Inflammatory macrophage (primary cell): ENCODE measurements around the gene CDC25B.
"Not testable (repeated sequence)": the region's sequence is repeated elsewhere in the genome, so short reads cannot be mapped to it uniquely, and the experiment has no call there.

ENCODE experiments used
- DNase-seq, 2 donors: peaks; one replicate each; pipeline ENCODE4 v3.0.0-alpha.2; 2020 to 2022

The CDC25B gene

GRCh38 chr20:3785240-3786125 is 10.6 kb upstream of the CDC25B start:
- DNase-seq: no peak

DNA sequence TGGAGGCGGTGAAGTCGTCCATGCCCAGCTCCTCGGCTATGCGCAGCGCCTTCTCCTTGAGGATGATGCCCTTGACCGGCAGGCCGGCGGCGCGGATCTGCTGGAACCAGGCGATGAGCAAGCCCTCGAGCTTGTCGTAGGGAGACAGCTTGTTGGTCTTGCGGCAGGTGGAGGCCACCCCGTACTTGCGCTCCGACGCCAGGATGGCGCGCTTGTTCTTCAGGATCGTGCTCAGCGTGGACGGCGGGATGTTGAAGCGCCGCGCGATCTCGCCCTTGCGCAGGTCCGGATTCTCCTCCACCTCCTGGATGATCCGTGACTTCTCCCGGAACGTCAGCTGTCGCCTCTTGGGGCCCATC is 10.0 kb upstream of the CDC25B start:
- DNase-seq: peak; percentile 29 to 57

DNA sequence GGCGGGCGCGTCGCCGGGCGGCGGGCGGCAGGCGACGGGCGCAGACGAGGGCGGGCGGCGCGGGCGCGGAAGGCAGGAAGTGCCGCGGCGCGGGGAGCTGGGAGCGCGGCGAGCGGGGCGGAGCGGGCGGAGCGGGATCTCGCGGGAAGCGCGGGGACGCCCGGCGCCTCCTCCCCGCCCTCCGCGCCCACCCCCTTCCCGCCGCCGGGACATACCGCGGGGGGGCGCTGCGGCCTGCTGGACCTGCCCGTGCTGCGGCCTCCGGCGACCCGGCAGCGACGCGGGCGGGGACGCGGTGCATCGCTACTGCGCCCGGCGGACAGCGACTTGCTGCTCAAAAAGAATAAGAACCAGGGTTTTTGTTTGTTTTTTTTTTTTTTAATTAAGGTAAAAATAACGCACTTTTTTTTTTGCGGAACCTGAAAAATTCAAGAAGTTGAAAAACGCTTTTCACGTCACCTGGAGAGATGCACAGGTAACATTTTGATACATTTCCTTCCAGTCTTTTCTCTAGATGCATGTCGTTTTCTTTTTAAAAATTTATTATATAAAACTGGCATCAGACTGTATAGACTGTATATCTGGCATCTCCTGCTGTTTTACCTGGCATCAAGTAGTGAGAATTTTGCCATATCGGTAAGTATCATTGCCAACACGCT is 9.3 kb upstream of the CDC25B start, which contains the start of gene CENPB:
CENPB (minus strand) TSS at position 76 of the 659 bp plus-strand sequence. CDS start 257 bp downstream, outside the sequence.
- DNase-seq: peak; percentile 90 to 93

GRCh38 chr20:3787324-3788014 is 8.6 kb upstream of the CDC25B start:
- no peak for DNase-seq

- DNase-seq: no peak
These were observed 7.4 kb upstream of the CDC25B start for GRCh38 chr20:3788685-3789155.

DNA sequence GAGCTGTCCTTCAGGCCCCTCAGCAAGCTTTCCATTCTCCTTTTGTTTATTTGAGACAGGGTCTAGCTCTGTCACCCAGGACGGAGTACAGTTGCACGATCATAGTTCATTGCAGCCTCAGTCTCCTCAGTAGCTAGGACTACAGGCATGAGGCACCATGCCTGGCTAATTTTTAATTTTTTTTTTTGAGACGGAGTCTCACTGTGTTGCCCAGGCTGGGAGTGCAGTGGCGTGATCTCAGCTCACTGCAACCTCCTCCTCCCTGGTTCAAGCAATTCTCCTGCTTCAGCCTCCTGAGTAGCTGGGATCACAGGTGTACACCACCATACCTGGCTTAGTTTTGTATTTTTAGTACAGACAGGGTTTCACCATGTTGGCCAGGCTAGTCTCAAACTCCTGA is 6.9 kb upstream of the CDC25B start:
- DNase-seq: not testable (repeated sequence)

DNA sequence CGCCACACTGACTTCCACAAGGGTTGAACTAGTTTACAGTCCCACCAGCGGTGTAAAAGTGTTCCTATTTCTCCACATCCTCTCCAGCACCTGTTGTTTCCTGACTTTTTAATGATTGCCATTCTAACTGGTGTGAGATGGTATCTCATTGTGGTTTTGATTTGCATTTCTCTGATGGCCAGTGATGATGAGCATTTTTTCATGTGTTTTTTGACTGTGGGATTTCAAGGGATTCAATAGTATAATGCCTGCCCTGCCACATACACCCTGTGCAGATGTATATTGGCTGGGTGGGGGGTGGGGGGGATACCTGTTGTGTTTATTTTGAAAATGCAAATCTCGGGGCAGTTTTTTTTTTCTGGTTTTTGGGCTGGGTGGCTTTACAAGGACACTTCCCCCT is 1.9 kb upstream of the CDC25B start:
- not testable (repeated sequence) for DNase-seq

- DNase-seq: no peak
These were observed 1.2 kb upstream of the CDC25B start for GRCh38 chr20:3794701-3795420.

GRCh38 chr20:3796477-3797225 is 541 bp downstream of the CDC25B start:
- DNase-seq: no peak

- DNase-seq: no peak
These were observed 1.1 kb downstream of the CDC25B start for GRCh38 chr20:3797226-3797545.

DNA sequence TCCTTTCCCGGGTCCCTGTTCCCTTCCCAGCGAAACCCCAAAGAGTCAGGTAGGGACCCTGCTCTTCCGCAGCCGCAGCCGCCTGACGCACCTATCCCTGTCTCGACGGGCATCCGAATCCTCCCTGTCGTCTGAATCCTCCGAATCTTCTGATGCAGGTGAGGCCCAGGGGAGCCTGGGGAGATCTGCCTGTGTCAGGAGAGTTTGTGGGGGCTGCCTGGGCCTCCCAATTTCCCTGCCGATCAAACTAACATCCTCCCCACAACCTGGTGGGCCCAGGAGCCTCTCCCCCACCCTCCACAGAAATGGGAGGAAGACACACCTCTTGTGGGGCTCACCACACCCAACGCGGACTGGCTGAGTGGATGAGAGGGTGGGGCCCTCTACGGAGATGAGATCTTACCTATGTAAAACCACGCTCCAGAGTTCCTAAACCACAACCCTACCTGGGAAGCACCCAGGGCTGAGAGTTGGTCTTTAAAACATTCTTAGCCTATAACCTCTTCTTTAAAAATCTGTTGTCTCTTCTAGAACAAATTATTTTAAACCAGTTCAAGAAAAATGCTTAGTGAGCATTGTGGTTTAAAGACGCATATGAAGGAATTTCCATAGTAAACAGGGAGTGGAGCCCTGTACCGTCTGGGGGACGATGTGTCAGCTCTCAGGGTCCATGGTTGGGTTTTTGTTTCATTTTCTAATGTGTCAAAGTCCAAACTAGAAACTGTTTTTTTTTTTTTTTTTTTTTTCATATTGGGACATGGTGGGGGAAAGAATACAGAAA is 1.7 kb downstream of the CDC25B start:
- DNase-seq: no peak

DNA sequence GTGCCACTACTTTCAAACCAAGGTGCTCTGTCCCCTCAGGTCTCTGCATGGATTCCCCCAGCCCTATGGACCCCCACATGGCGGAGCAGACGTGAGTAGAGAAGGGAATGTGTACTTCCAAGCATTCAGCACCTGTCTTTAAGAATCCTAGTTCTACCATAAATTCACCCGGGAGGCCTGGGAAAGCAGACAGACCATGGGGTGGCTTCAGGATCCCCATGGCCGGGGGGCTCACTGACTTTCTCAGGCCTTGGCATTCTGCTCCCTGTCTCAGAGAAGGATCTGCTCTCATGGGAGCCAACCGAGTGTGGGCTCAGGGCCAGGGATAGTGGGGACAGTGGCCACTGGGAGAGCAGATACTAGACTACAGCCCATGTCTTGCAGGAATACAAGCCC is 2.3 kb downstream of the CDC25B start:
- DNase-seq: no peak

- DNase-seq: no peak
These were observed 2.8 kb downstream of the CDC25B start for GRCh38 chr20:3798908-3799248.

GRCh38 chr20:3800256-3800877 is 4.3 kb downstream of the CDC25B start:
- no peak for DNase-seq

- no peak for DNase-seq
These were observed 4.8 kb downstream of the CDC25B start for GRCh38 chr20:3800878-3801260.

- no peak for DNase-seq
These were observed 5.2 kb downstream of the CDC25B start for GRCh38 chr20:3801299-3801698.

DNA sequence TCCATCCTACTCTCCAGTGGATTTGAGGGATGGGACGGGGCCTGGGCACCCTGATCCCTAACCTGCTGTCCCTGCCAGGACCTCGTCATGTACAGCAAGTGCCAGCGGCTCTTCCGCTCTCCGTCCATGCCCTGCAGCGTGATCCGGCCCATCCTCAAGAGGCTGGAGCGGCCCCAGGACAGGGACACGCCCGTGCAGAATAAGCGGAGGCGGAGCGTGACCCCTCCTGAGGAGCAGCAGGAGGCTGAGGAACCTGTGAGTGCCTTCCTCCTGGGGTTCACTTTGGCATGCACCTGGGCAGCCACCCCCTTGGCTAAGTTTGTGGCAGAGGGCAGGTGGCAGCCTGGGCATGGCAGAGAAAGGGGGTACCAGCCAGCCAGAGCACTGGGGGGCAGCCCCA is 5.7 kb downstream of the CDC25B start:
- DNase-seq: no peak

DNA sequence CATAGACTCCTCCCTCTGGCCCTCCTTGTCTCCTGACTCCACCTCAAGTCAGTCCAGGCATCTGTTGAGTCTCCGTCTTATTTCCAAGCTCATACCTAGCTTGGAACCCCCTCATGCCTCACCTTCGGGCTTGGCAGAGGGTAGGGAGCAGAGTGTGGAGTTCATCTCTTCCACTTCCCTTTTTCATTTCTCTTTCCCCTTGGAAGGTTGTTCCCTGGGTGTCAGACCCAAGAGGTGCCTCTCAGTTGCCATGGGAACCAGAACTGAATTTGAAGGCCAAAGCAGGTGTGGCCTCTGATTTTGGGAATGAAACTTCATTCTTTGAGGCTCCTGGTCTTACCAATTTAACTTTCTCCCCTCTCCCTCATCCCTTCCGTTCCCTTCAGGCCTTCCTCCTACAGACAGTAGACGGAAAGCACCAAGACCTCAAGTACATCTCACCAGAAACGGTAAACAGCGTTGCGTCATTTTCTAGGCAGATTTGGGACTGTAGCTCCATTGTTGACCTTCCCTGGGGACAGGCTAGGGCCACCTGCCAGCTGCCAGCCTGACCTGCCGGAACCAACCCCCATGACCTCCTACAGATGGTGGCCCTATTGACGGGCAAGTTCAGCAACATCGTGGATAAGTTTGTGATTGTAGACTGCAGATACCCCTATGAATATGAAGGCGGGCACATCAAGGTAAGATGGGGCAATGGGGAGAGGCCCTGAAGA is 6.6 kb downstream of the CDC25B start:
- DNase-seq: no peak

DNA sequence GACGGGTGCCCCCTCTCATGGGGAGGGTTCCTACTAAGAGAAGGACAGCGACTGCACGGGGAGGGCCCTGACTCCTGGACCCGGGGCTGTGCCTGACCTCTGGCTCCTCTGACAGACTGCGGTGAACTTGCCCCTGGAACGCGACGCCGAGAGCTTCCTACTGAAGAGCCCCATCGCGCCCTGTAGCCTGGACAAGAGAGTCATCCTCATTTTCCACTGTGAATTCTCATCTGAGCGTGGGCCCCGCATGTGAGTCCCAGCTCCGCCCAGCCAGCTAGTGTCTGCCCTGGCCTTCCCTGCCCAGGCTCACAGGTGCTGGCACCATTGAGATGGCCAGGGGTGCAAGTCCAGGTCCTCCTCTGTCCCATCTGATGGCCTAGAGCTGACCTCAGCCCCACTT is 7.2 kb downstream of the CDC25B start:
- no peak for DNase-seq

- DNase-seq: no peak
These were observed 7.7 kb downstream of the CDC25B start for GRCh38 chr20:3803854-3804253.
